ENCODE measurements around the gene GARIN5A.
"Not testable (repeated sequence)": the region's sequence is repeated elsewhere in the genome, so short reads cannot be mapped to it uniquely, and the experiment has no call there.

Gene GARIN5A

GRCh38 chr19:50486823-50487515, 10.3 kb upstream of the GARIN5A start:
- DNase-seq: peak; percentile 23 to 49

- no peak for DNase-seq
Observed at GRCh38 chr19:50485284-50485955, 8.8 kb upstream of the GARIN5A start.

GRCh38 chr19:50482916-50483315, 6.3 kb upstream of the GARIN5A start:
- no peak for DNase-seq

- no peak for DNase-seq
Observed at GRCh38 chr19:50482271-50482855, 5.7 kb upstream of the GARIN5A start.

- DNase-seq: no peak
Observed at GRCh38 chr19:50481351-50482149, 4.9 kb upstream of the GARIN5A start.

- DNase-seq: no peak
Observed at GRCh38 chr19:50480281-50481111, 3.8 kb upstream of the GARIN5A start.

- DNase-seq: no peak
Observed at GRCh38 chr19:50479761-50480251, 3.2 kb upstream of the GARIN5A start.

GRCh38 chr19:50478901-50479715, 2.5 kb upstream of the GARIN5A start:
- no peak for DNase-seq

GRCh38 chr19:50477751-50478515, 1.3 kb upstream of the GARIN5A start:
- DNase-seq: no peak

- no peak for DNase-seq
Observed at GRCh38 chr19:50476907-50477238, 225 bp upstream of the GARIN5A start.

GRCh38 chr19:50475736-50476223, 868 bp downstream of the GARIN5A start:
- DNase-seq: no peak

- DNase-seq: no peak
Observed at GRCh38 chr19:50475101-50475568, 1.5 kb downstream of the GARIN5A start.

GRCh38 chr19:50473336-50473735, 3.3 kb downstream of the GARIN5A start:
- not testable (repeated sequence) for DNase-seq

GRCh38 chr19:50468818-50469217, 7.8 kb downstream of the GARIN5A start:
- no peak for DNase-seq

- no peak for DNase-seq
Observed at GRCh38 chr19:50467566-50467965, 9.1 kb downstream of the GARIN5A start.

GRCh38 chr19:50466706-50467039, 10.0 kb downstream of the GARIN5A start:
- DNase-seq: no peak

GRCh38 chr19:50465986-50466705, 10.5 kb downstream of the GARIN5A start:
- DNase-seq: peak in 1 of 2 experiments; percentile 21

- no peak for DNase-seq
Observed at GRCh38 chr19:50465000-50465399, 11.6 kb downstream of the GARIN5A start.

- no peak for DNase-seq
Observed at GRCh38 chr19:50464348-50464747, 12.3 kb downstream of the GARIN5A start.

GRCh38 chr19:50462970-50463369, 13.7 kb downstream of the GARIN5A start:
- no peak for DNase-seq
